Gastroesophageal sphincter (tissue), 4 donors: ENCODE measurements around the gene RERE. TPM values are rescaled to one million over a fixed set of nuclear protein-coding genes. Genes with fewer than 3 reads are reported as not detected.
A peak's percentile ranks its signal among the peaks of the same experiment; 100 is the strongest.
"Not testable (repeated sequence)": the region's sequence is repeated elsewhere in the genome, so short reads cannot be mapped to it uniquely, and the experiment has no call there.

ENCODE experiments used
- ATAC-seq: fragments of 150-250 bp; one replicate; pipeline ENCODE4 v1.9.1; 2016; ENCODE audit warnings: mild to moderate bottlenecking, moderate library complexity
- H3K27ac ChIP-seq, 4 donors: fragments of 200-600 bp; sonication (generic) in 3 of 4; 1 replicate in 3 of 4; 2 replicates in 1 of 4; pipeline ENCODE4 v1.5.1; 2016 to 2019
- H3K27me3 ChIP-seq: fragments of 200-600 bp; sonication (generic); one replicate; pipeline ENCODE4 v1.5.1; 2019
- H3K36me3 ChIP-seq, 2 donors: fragments of 200-600 bp; sonication (generic); one replicate each; pipeline ENCODE4 v1.5.1; 2019; ENCODE audit warnings: control low read depth in 1 of 2
- H3K4me1 ChIP-seq, 3 donors: fragments of 200-600 bp; sonication (generic); 1 replicate in 2 of 3; 2 replicates in 1 of 3; pipeline ENCODE4 v1.5.1; 2016 to 2019; ENCODE audit warnings: control low read depth in 2 of 3
- H3K4me3 ChIP-seq, 2 donors: fragments of 200-600 bp; sonication (generic); one replicate each; pipeline ENCODE4 v1.5.1; 2019; ENCODE audit warnings: mild to moderate bottlenecking in 1 of 2, moderate library complexity in 1 of 2
- H3K9me3 ChIP-seq, 3 donors: fragments of 200-600 bp; sonication (generic); one replicate each; pipeline ENCODE4 v1.5.1; 2017 to 2019; ENCODE audit warnings: control low read depth in 2 of 3
- CTCF ChIP-seq, 4 experiments: fragments of 200-600 bp in 2 of 4; fragments of 450-650 bp in 2 of 4; sonication (generic) in 1 of 4; IDR thresholded peaks; one replicate each; pipeline ENCODE4 v1.5.1; 2017 to 2019; ENCODE audit warnings: antibody characterized with exemption in 4 of 4, mild to moderate bottlenecking in 2 of 4, moderate library complexity in 2 of 4
- EP300 ChIP-seq: sonication (generic); formaldehyde crosslinking; IDR thresholded peaks from one replicate; pipeline ENCODE4 v1.6.1; 2017; ENCODE audit warnings: antibody characterized with exemption, mild to moderate bottlenecking
- POLR2A ChIP-seq, 2 donors: fragments of 450-650 bp; IDR thresholded peaks; one replicate each; pipeline ENCODE4 v1.6.1; 2017; ENCODE audit warnings: antibody characterized with exemption in 2 of 2, mild to moderate bottlenecking in 2 of 2, moderate library complexity in 1 of 2
- POLR2AphosphoS5 ChIP-seq: sonication (generic); formaldehyde crosslinking; IDR thresholded peaks from one replicate; pipeline ENCODE4 v1.6.1; 2017; ENCODE audit warnings: antibody characterized with exemption
- WGBS, 2 donors: methylation state at CpG; one replicate each; pipeline ENCODE4 v1.1.5; 2018; ENCODE audit warnings: low coverage in 1 of 2; 5-methylcytosine and 5-hydroxymethylcytosine counted together
- total RNA-seq, 4 donors: library from RNA; depleted of rRNA; stranded (reverse); fragments of >200 nt; gene quantifications; one replicate each; pipeline ENCODE4 v1.1.0, GENCODE V29; 2016

Gene RERE
- total RNA-seq, 4 donors from 2014 or later: 112 to 212 (median 139) TPM

GRCh38 chr1:8447616-8448150 lies 369.8 kb downstream of the RERE start:
- H3K27ac ChIP-seq: no peak overlapping the region

GRCh38 chr1:8446119-8446518 lies 371.3 kb downstream of the RERE start:
- peaks cover 0 to 31% (median 0%) of the 10 kb centered on the region in 3 donors for H3K4me1 ChIP-seq
- not testable (repeated sequence) for H3K27ac ChIP-seq, H3K36me3 ChIP-seq, H3K4me3 ChIP-seq, H3K27me3 ChIP-seq, H3K9me3 ChIP-seq, ATAC-seq
- 78 to 96% methylated on average over 5 of the region's 5 CpGs for WGBS, 2 donors

More at GRCh38 chr1:8447616-8448150, 369.8 kb downstream of the RERE start:
- no peaks in the 10 kb centered on the region for H3K27me3 ChIP-seq
- H3K4me3 ChIP-seq: no peak overlapping the region
- TF ChIP-seq CTCF (IDR thresholded peaks at IDR 0.05) (no peak), EP300 (no peak), POLR2AphosphoS5 (no peak), POLR2A (IDR thresholded peaks at IDR 0.05) (no peak)
- WGBS, 2 donors: 89 to 93% methylated on average over 6 to 8 of the region's 9 CpGs
- peaks cover 0 to 8% of the 10 kb centered on the region in 2 donors for H3K36me3 ChIP-seq
- peaks cover 0 to 20% (median 0%) of the 10 kb centered on the region in 3 donors for H3K4me1 ChIP-seq
- no peaks in the 10 kb centered on the region for H3K9me3 ChIP-seq
- ATAC-seq: no peak

- no peak for TF ChIP-seq POLR2AphosphoS5
- no peak for TF ChIP-seq EP300
- peak in 1 of 4 experiments; percentile 38 for TF ChIP-seq CTCF (IDR thresholded peaks at IDR 0.05)
- 56 to 100% methylated on average over 1 of the region's 1 CpG for WGBS, 2 donors
- Histone ChIP-seq H3K4me3 (no peak overlapping the region), H3K27ac (no peak overlapping the region), H3K4me1 (peaks cover 8 to 37% (median 11%) of the 10 kb centered on the region in 3 donors), H3K9me3 (no peaks in the 10 kb centered on the region), H3K36me3 (peaks cover 0 to 8% of the 10 kb centered on the region in 2 donors), H3K27me3 (no peaks in the 10 kb centered on the region)
- no peak for ATAC-seq
Measured at GRCh38 chr1:8443558-8444194, 373.8 kb downstream of the RERE start.

- TF ChIP-seq POLR2A (IDR thresholded peaks at IDR 0.05): no peak
- TF ChIP-seq POLR2AphosphoS5: peak; percentile 38
- TF ChIP-seq CTCF (IDR thresholded peaks at IDR 0.05): no peak
- no peak for TF ChIP-seq EP300
- Histone ChIP-seq H3K36me3 (peaks cover 0 to 4% of the 10 kb centered on the region in 2 donors), H3K27me3 (no peaks in the 10 kb centered on the region), H3K4me1 (peaks cover 8 to 45% (median 18%) of the 10 kb centered on the region in 3 donors), H3K4me3 (no peak overlapping the region), H3K27ac (peak overlapping the region in 3 of 4 donors; percentile 58 to 75 (median 72)), H3K9me3 (no peaks in the 10 kb centered on the region)
- no peak for ATAC-seq
- 32 to 51% methylated on average over 3 of the region's 3 CpGs for WGBS, 2 donors
Measured at GRCh38 chr1:8441426-8441825, 376.0 kb downstream of the RERE start.

- TF ChIP-seq CTCF (IDR thresholded peaks at IDR 0.05) (peak in 2 of 4 experiments; percentile 22 to 25), POLR2AphosphoS5 (no peak), EP300 (no peak), POLR2A (IDR thresholded peaks at IDR 0.05) (no peak)
- H3K9me3 ChIP-seq: no peaks in the 10 kb centered on the region
- WGBS, 2 donors: 13 to 15% methylated on average over 5 to 8 of the region's 8 CpGs
- H3K36me3 ChIP-seq: peaks cover 0 to 4% of the 10 kb centered on the region in 2 donors
- no peaks in the 10 kb centered on the region for H3K27me3 ChIP-seq
- peak; percentile 84 for ATAC-seq
- H3K27ac ChIP-seq: peak overlapping the region; percentile 54 to 79 (median 74)
- no peak overlapping the region for H3K4me3 ChIP-seq
- peaks cover 8 to 60% (median 18%) of the 10 kb centered on the region in 3 donors for H3K4me1 ChIP-seq
Measured at GRCh38 chr1:8439015-8439702, 378.3 kb downstream of the RERE start.
